Activated CD4-positive, alpha-beta T cell treated with anti-CD3 and anti-CD28 coated beads, Interleukin-2, amount 50 U/mL, for 48 hours (primary cell): Measurements from ENCODE around the gene UBR4.

ENCODE experiments used
- DNase-seq, 2 experiments: peaks; one replicate each; pipeline ENCODE4 v3.0.0-alpha.2; 2020

Gene UBR4

GRCh38 chr1:19070197-19070651 lies 139.8 kb downstream of the UBR4 start:
- DNase-seq, result no peak

DNA sequence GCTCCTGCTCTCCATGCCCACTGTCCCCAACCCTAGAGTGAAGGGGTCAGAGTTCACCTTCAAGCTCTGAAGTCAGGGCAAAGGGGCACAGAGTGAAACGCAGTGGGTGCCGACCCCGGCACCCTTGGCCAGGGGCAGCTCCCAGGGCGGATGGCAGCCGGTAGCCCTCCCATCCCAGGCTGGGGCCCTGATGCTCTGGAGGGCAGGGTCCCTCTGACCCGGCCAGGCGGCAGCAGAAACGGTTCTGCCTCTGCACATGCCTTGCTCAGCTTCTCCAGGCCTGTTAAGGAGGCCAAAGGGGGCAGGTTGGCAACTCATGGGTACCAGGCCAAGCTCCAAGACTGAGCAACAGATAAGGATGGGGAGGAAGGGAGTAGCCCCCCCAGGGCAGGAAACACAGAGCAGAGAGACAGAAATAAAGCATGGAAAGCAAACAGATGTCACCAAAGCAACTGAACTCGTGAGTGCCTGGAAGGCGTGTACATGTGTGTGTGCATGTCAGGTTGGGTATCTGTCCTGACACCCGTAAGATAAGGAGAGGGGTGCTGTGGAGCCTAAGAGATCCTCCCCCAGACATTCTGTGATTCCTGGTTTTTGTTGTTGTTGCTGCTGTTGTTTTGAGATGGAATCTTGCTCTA lies 141.3 kb downstream of the UBR4 start:
- DNase-seq, result no peak

GRCh38 chr1:19067912-19068638 lies 142.0 kb downstream of the UBR4 start:
- DNase-seq, result no peak

- no peak for DNase-seq
These were observed 142.7 kb downstream of the UBR4 start for GRCh38 chr1:19067182-19067911.

DNA sequence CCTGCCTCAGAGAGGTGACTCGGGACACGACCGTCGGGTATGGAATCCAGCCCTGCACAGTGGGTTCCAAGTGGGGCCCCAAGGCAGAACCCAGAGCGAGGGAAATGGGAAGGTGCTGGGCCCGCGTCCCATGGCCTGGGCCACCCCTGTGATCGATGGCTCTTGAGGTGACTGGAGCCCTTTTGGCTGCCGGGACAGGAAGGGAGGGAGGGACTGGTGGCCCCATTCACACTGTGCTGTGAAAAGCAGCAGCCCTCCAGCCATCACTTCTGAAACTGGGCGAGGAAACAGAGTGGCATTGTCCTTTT lies 143.2 kb downstream of the UBR4 start:
- no peak for DNase-seq

DNA sequence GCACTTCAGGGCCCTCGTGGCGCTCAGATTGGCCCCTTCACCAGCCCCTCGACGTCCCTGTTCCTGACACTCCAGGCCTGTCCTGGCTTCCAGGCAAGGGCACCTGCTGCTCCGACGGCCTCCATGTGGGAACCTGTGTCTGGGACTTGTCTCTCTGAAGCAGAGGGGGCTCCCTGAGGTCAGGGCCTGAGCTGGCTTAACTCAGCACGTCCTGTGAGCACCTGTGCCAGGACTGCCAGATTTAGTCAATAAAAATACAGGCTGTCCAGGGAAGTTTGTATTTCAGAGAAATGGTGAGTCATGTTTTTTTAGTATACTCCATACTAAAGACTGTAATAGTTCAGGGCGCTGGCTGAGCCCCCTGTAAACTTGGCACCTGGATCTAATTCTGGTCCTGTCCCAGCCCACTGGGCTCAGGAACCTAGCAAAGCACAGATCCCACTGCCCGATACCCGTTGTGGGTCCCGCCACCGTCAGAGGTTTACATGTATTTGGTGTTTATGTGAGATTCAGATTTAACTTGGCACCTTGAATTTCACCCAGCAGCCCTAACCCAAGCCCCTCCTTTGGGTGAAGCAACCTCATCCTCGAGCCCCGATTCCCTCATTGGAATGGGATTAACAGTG lies 143.7 kb downstream of the UBR4 start:
- no peak for DNase-seq

GRCh38 chr1:19065526-19066247 lies 144.4 kb downstream of the UBR4 start:
- no peak for DNase-seq

GRCh38 chr1:19064906-19065450 lies 145.1 kb downstream of the UBR4 start:
- no peak for DNase-seq

DNA sequence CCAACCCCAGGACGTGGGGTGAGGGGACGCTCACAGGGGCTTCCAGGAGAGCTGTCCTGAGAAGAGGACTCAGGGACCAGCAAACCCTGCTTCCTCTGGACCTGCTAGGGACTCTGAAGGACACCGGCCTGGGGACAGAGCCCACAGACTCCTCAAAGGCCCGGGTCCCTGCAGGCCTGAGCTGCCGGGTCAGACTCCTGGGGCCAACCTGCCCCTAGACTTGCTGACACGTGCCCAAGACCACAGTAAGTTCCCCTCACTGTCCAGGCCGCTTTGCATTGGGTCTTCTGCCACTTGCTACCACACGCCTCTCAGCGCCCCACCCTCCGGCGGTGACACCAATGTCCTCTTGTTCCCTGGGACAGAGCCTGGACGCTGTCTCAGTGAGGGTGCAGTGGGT lies 146.9 kb downstream of the UBR4 start:
- DNase-seq, result no peak

- DNase-seq, result no peak
These were observed 147.6 kb downstream of the UBR4 start for GRCh38 chr1:19062258-19063029.

DNA sequence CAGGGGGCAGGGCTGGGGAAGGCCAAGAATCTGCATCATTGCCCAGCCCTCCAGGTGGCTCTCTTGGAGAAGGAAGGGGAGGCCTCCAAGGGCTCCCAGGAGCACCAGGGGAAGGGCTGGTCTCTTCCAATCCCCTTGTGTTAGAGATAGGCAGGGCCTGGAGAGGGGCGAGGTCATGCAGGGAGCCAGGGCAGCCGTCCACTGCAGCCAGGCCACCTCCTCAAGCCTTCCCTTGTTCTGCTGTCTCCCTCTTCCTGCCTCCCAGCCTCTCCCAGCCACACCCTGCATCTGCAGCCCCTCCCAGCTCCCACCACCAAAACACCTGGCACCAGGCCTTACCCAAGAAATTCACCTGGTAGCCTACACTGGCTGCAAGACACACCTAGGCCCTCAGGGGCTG lies 148.3 kb downstream of the UBR4 start:
- no peak for DNase-seq

GRCh38 chr1:19061343-19061742 lies 148.7 kb downstream of the UBR4 start:
- DNase-seq, result no peak

DNA sequence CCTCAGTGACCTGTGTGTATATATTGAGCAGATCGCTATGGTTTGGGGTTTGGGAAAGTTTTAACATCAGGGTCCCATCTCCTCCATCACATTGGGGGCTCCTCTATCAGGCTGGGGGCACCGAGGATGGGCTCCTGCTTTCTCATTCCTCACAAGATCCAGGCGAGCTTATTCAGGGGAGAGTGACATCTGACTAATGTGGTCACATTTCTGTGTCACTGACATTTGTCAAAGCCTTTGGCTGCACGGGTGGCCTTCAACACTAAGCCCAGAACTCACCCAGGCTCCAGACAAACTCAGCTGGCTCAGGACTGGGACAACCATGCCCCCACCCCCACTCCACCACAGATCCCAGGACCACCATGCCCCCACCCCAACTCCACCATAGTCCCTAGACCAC lies 150.3 kb downstream of the UBR4 start:
- no peak for DNase-seq

- no peak for DNase-seq
These were observed 151.6 kb downstream of the UBR4 start for GRCh38 chr1:19058476-19058797.

GRCh38 chr1:19057784-19058475 lies 152.1 kb downstream of the UBR4 start:
- DNase-seq, result no peak

- no peak for DNase-seq
These were observed 152.8 kb downstream of the UBR4 start for GRCh38 chr1:19057182-19057779.

DNA sequence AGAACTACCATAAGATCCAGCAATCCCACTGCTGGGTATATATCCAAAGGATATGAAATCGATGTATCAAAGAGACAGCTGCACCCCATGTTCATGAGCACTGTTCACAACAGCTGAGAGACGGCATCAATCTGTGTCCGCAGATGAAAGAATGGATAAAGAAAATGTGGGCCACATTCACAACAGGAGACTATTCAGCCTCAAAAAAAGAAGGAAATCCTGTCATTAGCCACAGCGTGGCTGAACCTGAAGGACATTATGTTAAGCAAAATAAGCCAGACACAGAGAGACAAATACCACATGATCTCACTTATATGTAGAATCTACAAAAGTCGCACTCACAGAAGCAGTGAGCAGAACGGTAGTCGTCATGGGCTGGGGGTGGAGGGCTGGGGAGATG lies 154.4 kb downstream of the UBR4 start:
- DNase-seq, result no peak

DNA sequence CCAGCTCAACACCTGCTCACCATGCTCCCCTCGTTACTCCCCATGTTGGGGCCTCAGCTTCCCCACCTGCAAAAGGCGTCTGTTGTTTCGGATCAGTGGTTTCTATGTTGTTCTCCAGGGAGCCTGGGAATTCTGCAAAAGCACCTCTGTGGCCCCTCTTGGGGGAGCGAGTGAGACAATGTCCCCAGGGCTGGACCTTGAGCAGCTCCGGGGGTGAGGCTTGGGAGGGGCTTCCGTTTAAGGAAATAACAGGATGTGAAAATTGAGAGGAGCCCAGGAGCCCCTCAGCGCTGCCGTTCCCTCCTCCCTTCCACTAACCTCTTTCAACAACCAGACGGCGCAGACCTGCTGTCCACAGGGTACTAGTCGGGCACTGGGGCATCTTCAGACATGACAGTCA lies 155.1 kb downstream of the UBR4 start:
- no peak for DNase-seq

GRCh38 chr1:19054216-19054615 lies 155.8 kb downstream of the UBR4 start:
- no peak for DNase-seq

- no peak for DNase-seq
These were observed 156.6 kb downstream of the UBR4 start for GRCh38 chr1:19053486-19053885.

DNA sequence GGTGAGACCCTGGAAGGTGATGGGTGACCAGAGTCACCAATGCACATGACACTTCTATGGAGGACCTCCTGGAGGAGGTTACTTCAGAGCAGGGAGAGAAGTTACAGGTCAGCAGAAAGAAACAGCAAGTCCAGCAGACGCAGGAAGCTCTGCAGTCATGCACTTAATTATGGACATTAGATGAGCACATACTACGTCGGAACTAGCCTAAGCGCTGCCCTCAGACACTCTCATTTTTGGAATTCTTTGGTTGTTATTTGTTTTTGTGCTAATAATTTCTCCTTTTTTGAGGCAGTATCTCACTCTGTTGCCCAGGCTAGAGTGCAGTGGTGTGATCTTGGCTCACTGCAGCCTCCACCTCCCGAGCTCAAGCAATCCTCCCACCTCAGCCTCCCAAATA lies 160.3 kb downstream of the UBR4 start:
- no peak for DNase-seq
